Activated CD4-positive, alpha-beta T cell treated with anti-CD3 and anti-CD28 coated beads, Interleukin-2, amount 10 ng/mL, durations not matched to agents 24 days and 14 days (primary cell): ENCODE results near the gene MCUR1. TPM values are rescaled to one million over a fixed set of nuclear protein-coding genes. Genes with fewer than 3 reads are reported as not detected.
"Not testable (repeated sequence)": the region's sequence is repeated elsewhere in the genome, so short reads cannot be mapped to it uniquely, and the experiment has no call there.

ENCODE experiments used
- DNase-seq: peaks from one replicate; pipeline ENCODE4 v3.0.0; 2022
- H3K27ac Mint-ChIP-seq: one replicate; pipeline ENCODE4 v1.8.0; 2022; ENCODE audit warnings: mild to moderate bottlenecking, mixed read lengths
- H3K27me3 Mint-ChIP-seq: one replicate; pipeline ENCODE4 v1.8.0; 2022; ENCODE audit warnings: mixed read lengths
- H3K36me3 Mint-ChIP-seq: one replicate; pipeline ENCODE4 v1.8.0; 2022; ENCODE audit warnings: low read depth, mild to moderate bottlenecking, mixed read lengths
- H3K4me1 Mint-ChIP-seq: one replicate; pipeline ENCODE4 v1.8.0; 2021; ENCODE audit warnings: mixed read lengths
- H3K4me3 Mint-ChIP-seq: one replicate; pipeline ENCODE4 v1.8.0; 2022; ENCODE audit warnings: mild to moderate bottlenecking, moderate library complexity, mixed read lengths
- H3K9me3 Mint-ChIP-seq: one replicate; pipeline ENCODE4 v1.8.0; 2021; ENCODE audit warnings: mixed read lengths
- intact Hi-C: fragments of 100-400 bp; cut with micrococcal nuclease; formaldehyde crosslinking; loops from one replicate; pipeline ENCODE4 v1.15.1; 2023
- total RNA-seq: library from RNA; stranded (reverse); gene quantifications from 2 replicates; pipeline ENCODE4 v1.2.3, GENCODE V29; 2022

The MCUR1 gene
- total RNA-seq, 1 donor from 2014 or later: 43.7 TPM

DNA sequence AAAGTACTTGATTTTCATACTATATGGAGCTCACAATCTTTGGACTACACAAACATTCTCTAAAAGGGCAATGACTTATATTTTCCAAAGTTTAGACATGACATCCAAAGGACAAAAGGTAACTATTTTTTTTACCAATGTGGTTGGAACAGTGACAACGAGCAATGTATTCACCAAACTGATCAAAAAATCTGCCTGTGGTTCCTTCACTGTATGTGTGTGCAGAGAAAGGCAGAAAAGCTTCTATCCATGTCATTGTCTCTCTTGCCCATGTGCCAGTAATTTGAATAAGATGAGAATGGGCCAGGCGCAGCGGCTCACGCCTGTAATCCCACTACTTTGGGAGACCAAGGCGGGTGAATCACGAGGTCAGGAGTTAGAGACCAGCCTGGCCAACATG lies 25.5 kb downstream of the MCUR1 start:
- Mint-ChIP-seq H3K27ac (peak overlapping the region; percentile 87), H3K27me3 (no peaks in the 10 kb centered on the region), H3K4me1 (peaks cover 28% of the 10 kb centered on the region), H3K9me3 (no peaks in the 10 kb centered on the region), H3K36me3 (peaks cover 42% of the 10 kb centered on the region), H3K4me3 (no peak overlapping the region)
- intact Hi-C loops: loop anchor here (5.0 kb wide), 1 partner anchor 362 kb away; no protein-coding TSS in a partner anchor
- no peak for DNase-seq

DNA sequence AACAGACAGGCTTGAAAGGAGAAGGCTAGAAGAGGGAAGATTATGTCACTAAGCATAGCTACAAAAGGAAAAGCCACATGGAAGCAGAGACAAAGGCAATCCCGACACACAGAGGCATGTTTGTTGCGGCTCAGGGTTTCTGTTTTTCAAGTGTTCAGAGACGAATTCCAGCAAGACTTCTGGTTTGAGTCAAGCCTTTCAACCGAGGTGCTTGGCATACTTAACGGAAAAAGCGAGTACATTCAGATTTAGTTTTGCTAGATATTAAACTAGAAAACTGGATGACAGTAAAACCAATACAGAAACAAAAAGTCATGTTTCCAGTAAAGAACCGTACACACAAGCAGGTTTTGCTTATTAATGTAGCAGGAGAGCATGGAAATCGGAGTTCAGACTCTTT lies 27.2 kb downstream of the MCUR1 start:
- peaks cover 26% of the 10 kb centered on the region for H3K4me1 Mint-ChIP-seq
- intact Hi-C loops: loop anchor here (1.0 to 5.0 kb wide), 5 partner anchors 8 to 360 kb away; no protein-coding TSS in a partner anchor
- no peak for DNase-seq
- H3K36me3 Mint-ChIP-seq: peaks cover 35% of the 10 kb centered on the region
- peak overlapping the region; percentile 38 for H3K4me3 Mint-ChIP-seq
- peak overlapping the region; percentile 80 for H3K27ac Mint-ChIP-seq
- H3K9me3 Mint-ChIP-seq: no peaks in the 10 kb centered on the region
- no peaks in the 10 kb centered on the region for H3K27me3 Mint-ChIP-seq

DNA sequence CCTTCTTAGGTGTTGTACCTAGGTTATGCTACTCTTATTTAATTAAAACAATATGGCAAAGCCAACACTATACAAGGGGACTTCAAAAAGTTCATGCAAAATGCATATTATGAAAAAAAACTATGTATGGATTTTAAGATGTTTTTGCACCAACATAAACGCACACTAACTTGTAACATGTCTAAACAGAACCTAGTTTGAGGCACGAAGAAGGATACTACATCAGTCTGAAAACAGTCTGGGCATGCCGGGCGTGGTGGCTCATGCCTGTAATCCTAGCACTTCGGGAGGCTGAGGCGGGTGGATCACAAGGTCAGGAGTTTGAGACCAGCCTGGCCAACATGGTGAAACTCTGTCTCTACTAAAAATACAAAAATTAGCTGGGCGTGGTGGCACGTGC lies 34.2 kb downstream of the MCUR1 start:
- H3K27me3 Mint-ChIP-seq, H3K36me3 Mint-ChIP-seq, DNase-seq, H3K4me3 Mint-ChIP-seq, H3K9me3 Mint-ChIP-seq, H3K4me1 Mint-ChIP-seq, intact Hi-C loops, H3K27ac Mint-ChIP-seq: not testable (repeated sequence)

DNA sequence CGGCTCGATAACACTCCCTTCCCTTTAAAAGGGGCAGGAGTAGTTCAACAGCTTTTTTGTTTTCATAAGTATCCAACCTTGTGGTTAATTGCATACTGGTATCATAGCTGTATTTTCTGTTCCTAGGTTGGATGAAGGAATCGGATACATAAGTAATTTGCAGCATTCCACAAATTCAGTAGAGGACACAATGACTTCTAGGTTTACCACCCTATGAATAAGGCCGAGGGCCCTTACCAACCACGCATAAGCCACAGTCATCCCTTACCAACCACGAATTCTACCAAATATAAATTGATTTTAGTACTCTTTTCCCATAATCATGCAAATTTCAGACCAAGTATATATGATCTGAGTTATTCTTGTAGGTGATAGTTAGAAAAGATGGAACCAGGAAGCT lies 36.3 kb downstream of the MCUR1 start:
- H3K27ac Mint-ChIP-seq: no peak overlapping the region

DNA sequence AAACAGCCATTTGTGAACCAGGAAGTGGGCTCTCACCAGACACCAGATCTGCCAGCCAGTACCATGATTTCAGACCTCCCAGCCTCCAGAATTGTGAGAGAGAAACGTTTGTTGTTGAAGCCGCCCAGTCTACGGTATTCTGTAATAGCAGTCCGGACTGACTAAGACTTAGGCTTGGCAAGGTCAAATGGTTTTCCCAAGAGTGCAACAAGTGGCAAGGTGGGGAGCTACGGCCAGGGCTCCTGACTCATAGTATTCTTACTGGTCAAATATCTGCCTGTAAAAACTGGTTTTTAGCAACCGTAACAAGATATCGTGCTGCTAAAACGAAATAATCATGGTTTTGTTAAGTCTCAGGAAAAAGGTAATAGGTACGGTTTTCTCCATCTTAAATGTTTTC lies 37.8 kb downstream of the MCUR1 start:
- intact Hi-C loops: no loop called here
- Mint-ChIP-seq H3K4me3 (no peak overlapping the region), H3K4me1 (no peaks in the 10 kb centered on the region), H3K9me3 (no peaks in the 10 kb centered on the region), H3K27ac (no peak overlapping the region), H3K27me3 (no peaks in the 10 kb centered on the region), H3K36me3 (no peaks in the 10 kb centered on the region)
- no peak for DNase-seq

More for the DNA sequence above, 36.3 kb downstream of the MCUR1 start:
- no peaks in the 10 kb centered on the region for H3K36me3 Mint-ChIP-seq
- intact Hi-C loops: no loop called here
- H3K4me1 Mint-ChIP-seq: no peaks in the 10 kb centered on the region
- no peaks in the 10 kb centered on the region for H3K27me3 Mint-ChIP-seq
- H3K4me3 Mint-ChIP-seq: no peak overlapping the region
- DNase-seq: no peak
- no peaks in the 10 kb centered on the region for H3K9me3 Mint-ChIP-seq

DNA sequence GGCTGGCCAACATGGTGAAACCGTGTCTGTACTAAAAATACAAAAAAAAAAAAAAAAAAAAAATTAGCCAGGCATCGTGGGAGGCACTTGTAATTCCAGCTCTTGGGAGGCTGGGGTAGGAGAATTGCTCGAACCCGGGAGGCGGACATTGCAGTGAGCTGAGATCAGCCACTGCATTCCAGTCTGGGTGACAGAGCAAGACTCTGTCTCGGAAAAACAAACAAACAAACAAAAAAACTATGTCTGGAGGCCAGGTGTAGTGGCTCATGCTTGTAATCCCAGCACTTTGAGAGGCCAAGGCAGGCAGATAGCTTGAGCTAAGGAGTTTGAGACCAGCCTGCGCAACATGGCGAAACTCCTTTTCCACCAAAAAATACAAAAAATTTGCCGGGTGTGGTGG lies 38.9 kb downstream of the MCUR1 start:
- H3K27me3 Mint-ChIP-seq, H3K4me1 Mint-ChIP-seq, H3K36me3 Mint-ChIP-seq, H3K27ac Mint-ChIP-seq, DNase-seq, H3K9me3 Mint-ChIP-seq, intact Hi-C loops, H3K4me3 Mint-ChIP-seq: not testable (repeated sequence)

DNA sequence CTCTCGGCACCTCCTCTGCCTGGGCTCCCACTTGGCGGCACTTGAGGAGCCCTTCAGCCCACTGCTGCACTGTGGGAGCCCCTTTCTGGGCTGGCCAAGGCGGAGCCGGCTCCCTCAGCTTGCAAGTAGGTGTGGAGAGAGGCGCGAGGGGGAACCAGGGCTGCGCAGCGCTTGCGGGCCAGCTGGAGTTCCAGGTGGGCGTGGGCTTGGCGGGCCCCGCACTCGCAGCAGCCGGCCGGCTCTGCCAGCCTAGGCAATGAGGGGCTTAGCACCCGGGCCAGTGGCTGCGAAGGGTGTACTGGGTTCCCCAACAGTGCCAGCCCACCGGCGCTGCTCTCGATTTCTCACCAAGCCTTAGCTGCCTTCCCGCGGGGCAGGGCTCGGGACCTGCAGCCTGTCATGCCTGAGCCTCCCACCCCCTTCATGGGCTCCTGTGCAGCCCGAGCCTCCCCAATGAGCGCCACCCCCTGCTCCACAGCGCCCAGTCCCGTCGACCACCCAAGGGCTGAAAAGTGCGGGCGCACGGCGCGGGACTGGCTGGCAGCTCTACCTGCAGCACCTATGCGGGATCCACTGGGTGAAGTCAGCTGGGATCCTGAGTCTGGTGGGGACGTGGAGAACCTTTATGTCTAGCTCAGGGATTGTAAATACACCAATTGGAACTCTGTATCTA lies 41.9 kb downstream of the MCUR1 start:
- H3K9me3 Mint-ChIP-seq, DNase-seq, H3K27me3 Mint-ChIP-seq, H3K4me3 Mint-ChIP-seq, H3K27ac Mint-ChIP-seq, intact Hi-C loops, H3K4me1 Mint-ChIP-seq, H3K36me3 Mint-ChIP-seq: not testable (repeated sequence)

DNA sequence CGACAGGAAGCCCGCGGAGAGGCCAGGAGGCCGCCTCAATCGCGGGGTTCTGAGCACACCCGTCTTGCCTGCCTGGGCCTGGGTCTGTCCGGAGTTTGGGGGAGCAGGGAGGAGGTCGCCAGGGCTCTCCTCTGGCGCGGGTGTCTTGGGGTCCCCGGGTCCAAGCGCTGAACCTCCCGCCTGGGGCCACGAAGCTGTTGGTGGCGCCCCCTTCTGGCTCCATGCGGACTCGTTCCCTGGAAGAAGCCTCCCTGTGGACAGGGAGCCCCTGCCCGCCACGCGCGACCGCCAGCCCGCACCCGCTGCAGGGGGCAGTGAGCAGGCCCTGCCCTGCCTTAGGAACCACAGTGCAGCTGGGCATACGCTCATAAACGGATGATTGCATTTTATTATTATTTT lies 44.7 kb downstream of the MCUR1 start:
- intact Hi-C loops: loop anchor here (10.0 kb wide), 1 partner anchor 415 kb away; no protein-coding TSS in a partner anchor
- Mint-ChIP-seq H3K4me1 (peaks cover 20% of the 10 kb centered on the region), H3K9me3 (no peaks in the 10 kb centered on the region), H3K4me3 (no peak overlapping the region), H3K27me3 (no peaks in the 10 kb centered on the region), H3K36me3 (no peaks in the 10 kb centered on the region), H3K27ac (no peak overlapping the region)
- DNase-seq: no peak

DNA sequence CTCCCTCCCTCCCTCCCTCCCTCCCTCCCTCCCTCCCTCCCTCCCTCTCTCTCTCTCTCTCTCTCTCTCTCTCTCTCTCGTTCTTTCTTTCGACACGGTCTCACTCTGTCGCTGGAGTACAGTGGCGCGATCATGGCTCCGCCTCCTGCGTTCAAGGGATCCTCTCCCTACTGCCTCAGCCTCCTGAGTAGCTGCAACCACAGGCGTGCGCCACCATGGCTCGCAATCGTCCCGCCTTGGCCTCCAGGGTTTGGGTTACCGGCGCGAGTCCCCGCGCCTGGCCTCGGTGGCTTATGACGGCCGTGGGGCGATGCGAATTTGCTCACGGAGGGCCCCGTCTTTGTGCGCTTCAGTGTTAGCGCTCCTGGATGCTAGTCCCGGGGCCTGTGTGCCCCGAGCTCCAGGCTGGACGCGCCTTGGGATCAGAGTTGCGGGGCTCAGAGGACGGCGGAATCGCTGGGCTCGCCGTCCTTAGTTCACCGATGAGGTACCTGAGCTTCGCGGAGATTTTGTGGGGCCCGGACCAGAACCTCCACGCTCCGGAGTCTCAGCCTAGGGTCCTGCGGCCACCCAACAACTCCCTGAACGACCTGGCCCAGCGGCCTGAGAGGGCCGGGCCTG lies 45.2 kb downstream of the MCUR1 start:
- Mint-ChIP-seq H3K9me3 (no peaks in the 10 kb centered on the region), H3K36me3 (no peaks in the 10 kb centered on the region), H3K4me1 (peaks cover 20% of the 10 kb centered on the region), H3K27ac (no peak overlapping the region), H3K4me3 (no peak overlapping the region), H3K27me3 (no peaks in the 10 kb centered on the region)
- intact Hi-C loops: loop anchor here (10.0 kb wide), 1 partner anchor 414 kb away; no protein-coding TSS in a partner anchor
- no peak for DNase-seq

DNA sequence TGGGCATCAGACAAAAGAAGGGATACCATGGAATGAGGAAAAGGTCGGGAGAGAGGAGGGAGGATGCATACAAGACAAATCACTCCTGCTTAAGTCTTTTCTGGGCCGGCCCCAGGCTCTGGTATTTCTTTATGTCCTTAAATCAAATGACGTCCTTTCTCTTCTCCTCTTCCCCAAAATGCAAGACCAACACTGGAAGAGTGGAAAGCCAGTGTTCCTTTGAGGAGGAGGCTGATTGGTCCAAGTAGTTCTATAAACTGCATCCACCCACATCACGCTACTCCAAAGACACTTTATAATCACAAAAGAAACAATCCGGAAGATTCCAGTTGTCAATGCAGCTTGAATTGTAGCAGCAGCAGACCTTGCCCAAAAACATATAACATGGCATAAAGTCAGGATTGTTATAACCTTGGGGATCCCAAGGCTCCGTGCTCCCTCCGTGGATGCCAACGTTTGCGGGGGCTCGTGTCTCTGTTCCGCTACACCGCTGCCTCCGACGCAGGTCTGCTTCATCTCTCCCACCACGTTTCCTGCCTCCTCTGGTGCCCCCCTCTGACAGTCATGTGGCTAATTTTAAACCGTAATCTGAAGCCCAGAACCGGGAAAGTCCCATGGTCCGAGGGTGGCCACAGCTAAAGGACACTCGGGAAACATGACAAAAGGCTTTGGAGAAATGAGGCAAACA lies 47.1 kb downstream of the MCUR1 start:
- peaks cover 36% of the 10 kb centered on the region for H3K4me1 Mint-ChIP-seq
- H3K4me3 Mint-ChIP-seq: peak overlapping the region; percentile 51
- no peak overlapping the region for H3K27ac Mint-ChIP-seq
- intact Hi-C loops: loop anchor here (10.0 kb wide), 1 partner anchor 412 kb away; no protein-coding TSS in a partner anchor
- peak; percentile 63 for DNase-seq
- no peaks in the 10 kb centered on the region for H3K9me3 Mint-ChIP-seq
- no peaks in the 10 kb centered on the region for H3K36me3 Mint-ChIP-seq
- H3K27me3 Mint-ChIP-seq: no peaks in the 10 kb centered on the region

DNA sequence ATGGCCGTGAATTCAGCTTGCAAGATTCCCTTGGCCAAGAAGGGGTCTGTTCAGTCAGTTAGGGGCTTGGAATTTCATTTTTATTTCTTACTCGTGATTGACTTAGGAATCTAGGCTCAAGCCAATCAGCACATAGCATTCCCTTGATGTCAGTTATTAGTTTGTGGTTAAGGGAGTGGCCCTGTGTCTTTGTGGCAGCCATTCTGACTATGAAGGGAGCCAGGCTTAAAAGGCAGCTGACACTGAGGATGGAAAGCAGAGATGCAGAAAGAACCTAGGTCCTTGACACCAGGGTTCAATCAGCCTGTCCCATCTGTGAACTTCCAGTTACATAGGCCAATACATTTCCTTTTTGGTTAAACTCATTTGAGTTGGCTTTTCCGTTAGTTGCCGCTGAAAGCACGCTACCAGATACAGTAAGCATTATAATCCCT lies 48.1 kb downstream of the MCUR1 start:
- Mint-ChIP-seq H3K27ac (no peak overlapping the region), H3K4me3 (no peak overlapping the region)
- no peak for DNase-seq

DNA sequence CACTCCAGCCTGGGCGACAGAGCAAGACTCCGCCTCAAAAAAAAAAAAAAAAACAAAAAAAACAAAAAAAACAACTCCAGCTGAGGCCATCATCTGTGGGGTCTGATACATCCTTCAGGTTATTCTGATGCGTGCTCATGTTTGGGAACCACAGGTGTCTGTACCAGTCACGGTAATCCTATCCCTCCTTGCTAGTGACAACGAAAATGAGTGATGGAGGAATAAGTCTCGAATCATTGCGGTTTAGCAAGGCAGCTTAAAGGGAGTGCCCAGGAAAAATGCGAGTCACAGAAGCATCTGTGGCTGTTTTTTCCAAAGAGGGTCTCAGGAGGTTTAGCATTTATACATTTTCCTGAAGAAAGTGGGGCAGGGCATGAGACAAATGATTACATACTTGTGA lies 48.8 kb downstream of the MCUR1 start:
- intact Hi-C loops: loop anchor here (10.0 kb wide), 1 partner anchor 411 kb away; no protein-coding TSS in a partner anchor
- Mint-ChIP-seq H3K9me3 (peaks cover 5% of the 10 kb centered on the region), H3K36me3 (no peaks in the 10 kb centered on the region), H3K4me1 (peaks cover 44% of the 10 kb centered on the region), H3K27ac (no peak overlapping the region), H3K27me3 (no peaks in the 10 kb centered on the region), H3K4me3 (no peak overlapping the region)
- no peak for DNase-seq

More for the DNA sequence above, 48.1 kb downstream of the MCUR1 start:
- peaks cover 3% of the 10 kb centered on the region for H3K9me3 Mint-ChIP-seq
- H3K4me1 Mint-ChIP-seq: peaks cover 42% of the 10 kb centered on the region
- no peaks in the 10 kb centered on the region for H3K27me3 Mint-ChIP-seq
- intact Hi-C loops: loop anchor here (10.0 kb wide), 1 partner anchor 411 kb away; no protein-coding TSS in a partner anchor
- no peaks in the 10 kb centered on the region for H3K36me3 Mint-ChIP-seq

DNA sequence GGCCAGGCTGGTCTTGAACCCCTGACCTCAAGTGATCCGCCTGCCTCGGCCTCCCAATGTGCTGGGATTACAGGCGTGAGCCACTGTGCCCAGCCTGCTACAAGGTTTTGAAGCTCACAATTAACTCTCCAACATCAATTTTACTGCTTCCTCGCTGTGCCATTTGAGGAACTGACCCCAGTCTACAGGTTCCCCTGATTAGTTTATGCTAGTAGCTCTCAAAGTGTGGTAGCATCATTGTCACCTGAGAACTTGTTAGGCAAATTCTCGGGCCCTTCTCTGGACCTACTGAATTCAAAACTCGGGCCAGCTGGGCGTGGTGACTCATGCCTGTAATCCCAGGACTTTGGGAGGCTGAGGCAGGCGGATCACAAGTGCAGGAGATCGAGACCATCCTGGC lies 49.4 kb downstream of the MCUR1 start:
- H3K4me1 Mint-ChIP-seq: peaks cover 44% of the 10 kb centered on the region
- H3K9me3 Mint-ChIP-seq: peaks cover 5% of the 10 kb centered on the region
- DNase-seq: no peak
- intact Hi-C loops: loop anchor here (5.0 to 10.0 kb wide), 2 partner anchors 98 to 410 kb away; no protein-coding TSS in a partner anchor
- H3K36me3 Mint-ChIP-seq: no peaks in the 10 kb centered on the region
- no peak overlapping the region for H3K27ac Mint-ChIP-seq
- no peak overlapping the region for H3K4me3 Mint-ChIP-seq
- H3K27me3 Mint-ChIP-seq: no peaks in the 10 kb centered on the region
